Cardiac muscle cell (in vitro differentiated cells and primary cell): ENCODE data around the gene A1CF. TPM values are rescaled to one million over a fixed set of nuclear protein-coding genes. Genes with fewer than 3 reads are reported as not detected.
A peak's percentile ranks its signal among the peaks of the same experiment; 100 is the strongest.
"Not testable (repeated sequence)": the region's sequence is repeated elsewhere in the genome, so short reads cannot be mapped to it uniquely, and the experiment has no call there.

Experiments
- DNase-seq, 2 donors: peaks; one replicate each; pipeline versions ENCODE4 v3.0.0 to v3.0.0-alpha.2; 2010 to 2017; ENCODE audit warnings: low read depth in 1 of 2, low spot score in 1 of 2
- H3K27ac ChIP-seq: fragments of 200-600 bp; sonication (generic); 2 replicates; pipeline ENCODE4 v1.5.1; 2016
- H3K27me3 ChIP-seq: fragments of 200-600 bp; sonication (generic); 2 replicates; pipeline ENCODE4 v1.6.0; 2016; ENCODE audit warnings: control low read depth
- H3K36me3 ChIP-seq: fragments of 200-600 bp; sonication (generic); 2 replicates; pipeline ENCODE4 v1.5.1; 2016; ENCODE audit warnings: control low read depth
- H3K4me1 ChIP-seq: fragments of 200-600 bp; sonication (generic); 2 replicates; pipeline ENCODE4 v1.8.1; 2017; ENCODE audit warnings: low read depth, mild to moderate bottlenecking, mixed run types
- H3K4me3 ChIP-seq: fragments of 200-600 bp; sonication (generic); 2 replicates; pipeline ENCODE4 v1.5.1; 2016; ENCODE audit warnings: mild to moderate bottlenecking
- H3K9me3 ChIP-seq: fragments of 200-600 bp; sonication (generic); 2 replicates; pipeline ENCODE4 v1.5.1; 2017; ENCODE audit warnings: low read depth, mild to moderate bottlenecking, control low read depth
- CTCF ChIP-seq: IDR thresholded peaks from 2 replicates; pipeline ENCODE4 v1.5.1; 2012; ENCODE audit warnings: low read depth, mild to moderate bottlenecking, low read length
- polyA plus RNA-seq: library from polyadenylated mRNA; unstranded; fragments of >200 nt; fragmentation: Nextera tagmentation; extraction: Ambion mirVana; gene quantifications from 2 replicates; pipeline ENCODE4 v1.2.1, GENCODE V29; 2016
- total RNA-seq: library from RNA; depleted of rRNA; stranded (reverse); fragments of >200 nt; gene quantifications from 2 replicates; pipeline ENCODE4 v1.2.3, GENCODE V29; 2016

The A1CF gene
- total RNA-seq: not detected in 2 replicates
- polyA plus RNA-seq: 0.07 TPM in 1 of 2 replicates, not detected in the other

- no peaks in the 10 kb centered on the region for H3K36me3 ChIP-seq
- H3K27me3 ChIP-seq: peaks cover 2% of the 10 kb centered on the region
- no peak within 1 kb of the TSS for H3K27ac ChIP-seq
- DNase-seq: no peak
- no peak for TF ChIP-seq CTCF
- no peaks in the 10 kb centered on the region for H3K9me3 ChIP-seq
- H3K4me3 ChIP-seq: no peak within 1 kb of the TSS
- H3K4me1 ChIP-seq: no peaks in the 10 kb centered on the region
These were observed at the start of gene A1CF for GRCh38 chr10:50885097-50885859. Gene A1CF (minus strand): TSS chr10:50885627. CDS start chr10:50859940, 25,687 bp downstream.

- H3K36me3 ChIP-seq: no peaks in the 10 kb centered on the region
- no peak for DNase-seq
- H3K4me1 ChIP-seq: no peaks in the 10 kb centered on the region
- H3K27me3 ChIP-seq: no peaks in the 10 kb centered on the region
- H3K27ac ChIP-seq: no peak overlapping the region
- H3K4me3 ChIP-seq: no peak overlapping the region
- no peaks in the 10 kb centered on the region for H3K9me3 ChIP-seq
- no peak for TF ChIP-seq CTCF
These were observed 46.6 kb upstream of the A1CF start for GRCh38 chr10:50931948-50932431.

GRCh38 chr10:50929670-50930069 lies 44.2 kb upstream of the A1CF start:
- no peaks in the 10 kb centered on the region for H3K27me3 ChIP-seq
- H3K27ac ChIP-seq: no peak overlapping the region
- no peaks in the 10 kb centered on the region for H3K4me1 ChIP-seq
- no peak overlapping the region for H3K4me3 ChIP-seq
- no peaks in the 10 kb centered on the region for H3K36me3 ChIP-seq
- peak in 1 of 2 donors; percentile 6 for DNase-seq
- H3K9me3 ChIP-seq: no peaks in the 10 kb centered on the region
- TF ChIP-seq CTCF: no peak

- Histone ChIP-seq H3K27ac (no peak overlapping the region), H3K4me3 (no peak overlapping the region), H3K9me3 (no peaks in the 10 kb centered on the region), H3K36me3 (no peaks in the 10 kb centered on the region), H3K4me1 (no peaks in the 10 kb centered on the region), H3K27me3 (no peaks in the 10 kb centered on the region)
- TF ChIP-seq CTCF: no peak
- no peak for DNase-seq
These were observed 42.7 kb upstream of the A1CF start for GRCh38 chr10:50928190-50928552.

GRCh38 chr10:50927522-50928189 lies 42.2 kb upstream of the A1CF start:
- H3K27me3 ChIP-seq: no peaks in the 10 kb centered on the region
- DNase-seq: no peak
- H3K27ac ChIP-seq: no peak overlapping the region
- H3K9me3 ChIP-seq: no peaks in the 10 kb centered on the region
- H3K4me1 ChIP-seq: no peaks in the 10 kb centered on the region
- TF ChIP-seq CTCF: no peak
- no peaks in the 10 kb centered on the region for H3K36me3 ChIP-seq
- no peak overlapping the region for H3K4me3 ChIP-seq

GRCh38 chr10:50923471-50923870 lies 38.0 kb upstream of the A1CF start:
- H3K4me3 ChIP-seq, H3K36me3 ChIP-seq, DNase-seq, H3K27me3 ChIP-seq, H3K4me1 ChIP-seq, H3K9me3 ChIP-seq, H3K27ac ChIP-seq: not testable (repeated sequence)
